ENCODE results near the gene MID1.

MID1 gene

DNA sequence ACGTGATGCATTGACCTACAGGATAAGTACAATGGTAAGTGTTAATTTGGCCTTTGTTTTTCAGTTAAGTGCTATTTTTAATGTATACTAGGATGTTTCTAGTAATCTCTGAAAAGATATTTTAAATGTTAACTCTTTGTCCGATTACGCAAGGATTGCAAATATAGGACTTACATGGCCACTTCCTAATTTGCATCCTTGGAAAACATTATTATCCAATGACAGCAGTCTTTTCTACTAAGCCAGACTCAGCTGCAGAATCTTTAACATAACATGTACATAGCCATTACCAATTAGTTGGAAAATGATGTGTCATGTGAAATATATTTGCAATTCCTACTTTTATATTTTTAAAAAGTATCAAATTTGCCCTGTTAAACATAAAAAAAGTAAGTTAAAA, 124.7 kb downstream of the MID1 start:
- DNase-seq (ENCODE audit: low read depth, low spot score) = no peak

DNA sequence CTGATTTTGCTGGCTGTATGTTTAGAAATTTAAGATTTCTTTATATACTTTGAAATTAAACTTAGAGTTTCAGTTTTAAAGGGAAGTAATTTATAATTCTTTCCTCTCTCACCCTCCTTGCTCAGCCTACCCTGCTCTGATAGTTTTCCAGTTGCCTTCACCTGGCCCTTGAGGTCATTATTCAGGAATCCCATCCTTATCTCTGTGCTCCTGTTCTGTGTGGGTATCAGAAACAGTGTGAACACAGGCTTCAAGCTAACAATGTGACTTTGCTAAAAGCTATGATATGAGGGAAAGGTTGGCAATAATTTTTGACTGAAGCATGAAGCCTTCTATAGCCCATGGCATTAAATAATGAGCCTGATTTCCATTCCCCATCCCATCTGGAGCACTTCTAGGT, 128.1 kb downstream of the MID1 start:
- no peak for DNase-seq (ENCODE audit: low read depth, low spot score)

DNA sequence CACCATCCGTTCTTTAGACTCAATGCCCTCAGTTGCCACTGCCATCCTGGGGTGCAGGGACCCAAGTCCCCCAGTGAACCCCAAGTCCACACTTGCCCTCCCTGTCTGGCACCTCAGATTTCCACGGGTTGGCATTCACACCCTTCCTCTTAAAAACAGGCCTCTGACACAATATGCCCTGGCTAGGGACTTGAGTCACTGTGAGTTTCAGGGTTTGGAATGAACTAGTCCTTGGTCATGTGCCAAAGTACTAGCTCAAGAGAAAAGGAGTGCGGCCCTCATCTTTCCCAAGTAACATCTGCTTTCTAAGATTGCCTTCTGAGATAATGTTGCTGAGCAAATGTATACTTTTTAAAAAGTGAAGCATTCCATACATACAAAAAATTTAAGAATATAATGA, 134.0 kb downstream of the MID1 start:
- no peak for DNase-seq (ENCODE audit: low read depth, low spot score)

DNA sequence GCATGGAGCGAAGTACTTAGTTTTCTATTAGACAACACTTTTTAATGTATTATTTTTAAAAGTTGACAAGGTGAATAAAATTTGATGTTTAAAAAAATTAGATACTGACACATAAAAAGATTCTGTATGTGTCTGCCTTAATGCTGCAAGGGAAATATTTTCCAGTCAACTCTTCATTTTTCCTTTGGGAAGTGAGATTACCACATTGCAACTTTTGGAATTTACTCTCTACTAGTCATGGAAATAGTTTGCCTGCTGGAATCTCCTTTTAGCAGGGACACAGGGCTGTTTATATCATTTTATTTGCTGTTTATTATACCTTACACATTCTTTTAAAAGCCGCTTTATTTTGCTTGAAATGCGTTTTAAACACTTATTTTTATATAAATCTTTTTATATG, 135.1 kb downstream of the MID1 start:
- no peak for DNase-seq (ENCODE audit: low read depth, low spot score)

DNA sequence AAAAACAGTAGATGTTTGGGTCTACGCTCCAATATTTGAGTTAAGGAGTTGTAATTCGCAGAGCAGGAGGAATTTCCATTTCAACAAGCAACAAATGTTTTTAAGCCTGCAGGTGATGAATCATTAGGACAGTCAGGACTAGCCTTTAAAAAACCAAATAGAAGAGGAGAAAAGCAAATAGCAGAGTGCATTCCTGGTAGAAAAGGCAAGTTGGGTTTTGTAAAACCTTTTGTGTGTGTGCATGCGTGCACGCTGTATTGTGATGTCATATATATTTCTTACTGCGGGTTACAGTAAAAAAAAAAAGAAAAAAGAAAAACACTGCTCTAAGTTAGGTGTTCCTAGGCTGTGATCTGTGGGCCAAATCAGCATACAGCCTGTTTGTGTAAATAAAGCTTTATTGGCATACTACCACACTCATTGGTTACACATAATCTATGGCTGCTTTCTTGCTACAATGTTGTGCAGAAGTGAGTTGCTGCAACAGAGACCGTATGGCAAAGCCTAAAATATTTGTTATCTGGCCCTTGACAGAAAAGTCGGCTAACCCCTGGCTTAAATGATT, 135.6 kb downstream of the MID1 start:
- DNase-seq (ENCODE audit: low read depth, low spot score) = no peak

DNA sequence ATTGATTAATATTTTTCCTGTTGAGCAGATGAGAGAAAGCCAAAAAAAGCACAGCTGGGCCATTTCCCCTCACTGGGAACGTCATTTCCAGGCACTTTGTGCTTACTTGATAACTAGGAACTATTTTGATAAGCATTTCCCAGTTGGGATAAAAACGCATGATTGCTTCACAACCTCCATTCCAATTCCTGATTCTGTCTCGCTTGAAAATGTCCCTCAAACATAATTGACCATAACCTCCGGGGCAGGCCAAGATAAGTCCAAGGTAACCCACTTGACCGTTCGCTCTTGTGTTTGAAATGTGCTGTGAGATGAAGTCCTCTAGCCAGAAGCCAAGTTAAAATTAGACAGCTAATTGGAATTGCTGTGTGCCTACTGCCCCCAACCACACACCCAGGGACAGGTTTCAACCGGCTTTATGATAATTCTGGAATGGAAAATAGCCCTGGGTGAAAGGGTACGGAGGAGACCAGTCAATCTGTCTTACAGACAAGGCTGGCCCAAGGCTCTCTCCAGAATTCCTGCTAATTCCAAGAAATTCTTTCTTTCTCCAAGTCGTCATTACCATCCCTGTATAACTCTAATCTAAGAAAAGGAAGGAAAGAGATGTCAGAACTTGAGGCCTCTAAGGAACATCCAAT, 137.1 kb downstream of the MID1 start:
- DNase-seq (ENCODE audit: low read depth, low spot score) = no peak

DNA sequence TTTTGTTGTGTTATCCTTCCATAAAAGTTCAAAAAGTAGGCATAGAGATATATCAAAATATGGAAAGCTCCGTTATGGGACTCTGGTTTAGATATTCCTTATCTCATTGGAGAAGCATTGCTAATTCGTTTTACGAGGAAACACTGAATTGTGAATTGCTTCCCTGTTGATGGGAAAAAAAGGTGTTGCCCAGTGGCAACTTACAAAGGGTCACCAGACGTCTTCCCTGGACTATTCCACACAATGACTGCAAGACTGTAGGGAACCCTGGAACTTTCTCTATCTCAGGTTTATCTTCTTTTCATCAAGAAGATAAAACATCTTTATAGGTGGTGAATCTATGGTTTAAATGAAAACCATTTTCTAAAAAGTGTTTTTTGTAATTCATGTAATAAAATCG, 137.7 kb downstream of the MID1 start:
- DNase-seq (ENCODE audit: low read depth, low spot score) = no peak

DNA sequence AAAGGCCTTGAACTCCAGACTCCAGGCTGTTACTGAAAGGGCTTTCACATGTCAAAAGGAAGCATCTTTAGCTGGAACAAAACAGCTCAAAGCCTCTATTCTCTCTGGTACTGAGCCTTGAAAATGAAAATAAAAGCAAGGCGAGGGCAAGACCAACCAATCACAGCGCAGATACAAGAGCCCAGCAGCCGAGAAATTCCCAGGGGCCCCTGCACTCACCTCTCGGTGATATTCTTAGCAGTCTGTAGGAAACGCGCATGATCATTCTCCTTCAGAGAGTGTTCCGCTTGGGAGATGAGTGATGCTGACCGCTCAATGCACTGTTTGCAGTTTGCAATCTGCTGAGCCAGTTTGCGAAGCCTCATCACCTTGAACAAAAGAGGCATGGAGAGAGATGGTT, 138.1 kb downstream of the MID1 start:
- no peak for DNase-seq (ENCODE audit: low read depth, low spot score)

DNA sequence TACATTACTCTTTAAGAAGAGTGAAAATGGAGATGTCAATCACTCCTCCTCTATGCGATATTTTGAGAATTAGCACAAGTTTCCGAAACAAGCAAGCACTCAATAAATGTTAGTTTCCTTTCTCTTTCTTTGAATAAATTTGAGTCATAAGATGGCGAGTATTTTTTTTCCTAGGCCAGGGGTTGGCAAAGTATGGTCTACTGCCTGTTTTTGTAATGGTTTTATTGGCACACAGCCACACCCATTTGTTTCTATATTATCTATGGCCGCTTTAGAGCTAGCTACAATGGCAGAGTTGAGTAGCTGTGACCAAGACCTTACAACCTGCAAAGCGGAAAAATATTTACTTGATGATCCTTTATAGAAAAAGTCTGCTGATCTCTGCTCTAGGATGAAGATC, 139.5 kb downstream of the MID1 start:
- no peak for DNase-seq (ENCODE audit: low read depth, low spot score)

DNA sequence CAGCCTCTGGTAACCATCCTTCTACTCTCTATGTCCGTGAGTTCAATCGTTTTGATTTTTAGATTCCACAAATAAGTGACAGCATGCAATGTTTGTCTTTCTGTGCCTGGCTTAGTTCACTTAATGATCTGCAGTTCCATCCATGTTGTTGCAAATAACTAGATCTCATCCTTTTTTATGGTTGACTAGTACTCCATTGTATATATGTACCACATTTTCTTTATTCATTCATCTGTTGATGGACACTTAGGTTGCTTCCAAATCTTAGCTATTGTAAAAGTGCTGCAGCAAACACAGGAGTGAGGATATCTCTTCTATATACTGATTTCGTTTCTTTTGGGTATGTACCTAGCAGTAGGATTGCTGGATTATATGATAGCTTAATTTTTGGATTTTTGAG, 140.9 kb downstream of the MID1 start:
- DNase-seq (ENCODE audit: low read depth, low spot score) = no peak

DNA sequence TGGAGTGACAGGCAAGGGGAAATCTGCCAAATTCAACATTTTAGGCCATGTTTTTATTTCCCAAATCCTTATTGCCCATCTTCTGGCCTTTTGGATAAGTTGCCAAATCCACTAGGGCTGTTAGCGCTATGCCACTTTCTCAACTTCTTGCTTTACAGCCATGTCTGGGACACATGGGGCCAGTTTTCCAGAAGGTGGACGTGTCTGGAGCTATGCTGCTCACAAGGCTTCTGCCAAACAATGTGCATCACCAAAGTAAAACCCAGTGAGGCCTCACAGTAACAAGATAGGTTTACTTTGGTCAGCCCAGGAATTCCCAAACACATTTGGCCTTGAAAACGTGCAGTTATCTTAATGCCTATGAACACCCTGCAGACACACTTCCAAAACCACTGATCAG, 142.9 kb downstream of the MID1 start:
- DNase-seq (ENCODE audit: low read depth, low spot score) = no peak

DNA sequence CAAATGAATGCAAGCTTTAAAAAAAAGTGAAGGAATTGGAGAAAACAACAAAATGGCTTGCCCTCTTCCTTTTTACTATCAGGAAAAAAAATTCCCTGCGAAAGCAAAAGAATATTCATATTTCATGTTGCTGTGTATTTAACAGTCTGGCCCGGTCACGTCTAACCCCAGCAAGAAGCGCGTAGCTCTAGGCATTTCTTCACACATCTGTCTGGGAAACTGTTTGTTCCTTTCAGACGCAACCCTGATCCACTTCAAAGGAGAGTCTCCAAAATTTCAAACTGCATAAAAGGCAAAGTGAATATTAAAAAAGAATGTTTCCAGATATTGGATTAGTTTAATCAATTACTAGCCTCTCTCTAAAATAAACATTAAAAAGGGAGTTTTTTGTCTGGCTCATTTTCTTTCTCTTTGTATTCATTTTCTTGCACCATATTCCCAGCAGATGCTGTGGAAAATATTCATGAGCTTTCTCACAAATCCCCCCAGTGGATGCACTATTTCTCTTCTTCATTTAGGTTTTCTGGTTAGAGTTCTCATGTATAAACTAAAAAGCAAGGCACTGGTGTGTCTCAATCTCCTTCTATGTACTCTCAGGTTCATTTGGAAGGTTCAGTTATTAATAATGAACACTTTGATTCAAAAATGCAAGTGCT, 145.3 kb downstream of the MID1 start:
- DNase-seq (ENCODE audit: low read depth, low spot score) = no peak

DNA sequence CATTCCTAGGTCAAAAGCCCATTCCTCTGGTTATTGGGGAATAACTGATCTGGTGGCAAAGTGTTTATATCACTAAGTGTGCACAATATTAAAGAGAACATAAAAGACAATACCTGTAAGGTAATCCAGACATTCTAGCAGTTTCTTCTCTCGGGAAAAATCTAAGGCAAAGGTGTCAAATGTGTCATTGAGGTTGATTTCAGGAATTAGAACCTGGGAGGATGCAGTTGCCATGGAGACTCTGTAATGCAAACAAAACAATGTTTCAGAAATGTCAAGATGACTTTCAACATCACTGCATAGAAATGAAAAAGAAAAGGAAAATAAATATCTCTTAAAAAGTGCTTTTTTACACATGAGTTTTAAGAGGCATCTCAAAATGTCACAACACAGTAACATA, 145.9 kb downstream of the MID1 start:
- DNase-seq (ENCODE audit: low read depth, low spot score) = no peak

DNA sequence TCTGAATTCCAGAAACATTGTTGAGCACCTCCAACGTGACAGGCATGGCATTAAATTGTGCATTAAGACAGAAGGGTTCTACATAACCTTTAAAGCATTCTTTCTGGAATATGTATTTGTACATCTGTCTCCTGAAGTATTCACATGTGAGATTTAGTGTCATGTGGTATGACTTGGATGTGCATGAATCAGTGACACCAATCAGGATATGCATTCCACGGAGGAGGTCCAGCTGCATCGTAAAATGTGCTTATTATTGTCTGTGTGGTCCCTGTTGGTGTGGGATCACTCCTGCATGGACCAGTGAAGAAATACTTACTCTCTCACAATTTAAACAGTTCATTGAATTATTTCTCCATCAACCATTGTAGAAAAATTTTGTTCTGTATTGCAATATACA, 149.0 kb downstream of the MID1 start:
- no peak for DNase-seq (ENCODE audit: low read depth, low spot score)

DNA sequence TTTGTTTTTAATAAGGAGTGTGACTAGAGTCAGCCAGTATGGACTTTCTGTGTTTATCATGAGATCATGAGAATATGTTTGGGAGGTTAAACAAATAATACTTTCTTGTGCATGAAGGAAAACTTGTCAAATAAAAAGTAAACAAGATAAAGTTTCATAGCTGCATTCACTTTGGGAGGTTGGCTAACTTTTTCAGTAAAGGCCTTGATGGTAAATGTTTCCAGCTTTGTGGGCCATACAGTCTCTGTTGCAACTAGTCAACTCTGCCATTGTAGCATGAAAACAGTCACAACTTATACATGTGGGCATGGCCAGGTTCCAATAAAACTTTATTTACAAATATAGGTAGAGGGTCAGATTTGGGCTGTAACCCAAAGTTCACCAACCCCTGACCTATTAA, 150.4 kb downstream of the MID1 start:
- no peak for DNase-seq (ENCODE audit: low read depth, low spot score)

DNA sequence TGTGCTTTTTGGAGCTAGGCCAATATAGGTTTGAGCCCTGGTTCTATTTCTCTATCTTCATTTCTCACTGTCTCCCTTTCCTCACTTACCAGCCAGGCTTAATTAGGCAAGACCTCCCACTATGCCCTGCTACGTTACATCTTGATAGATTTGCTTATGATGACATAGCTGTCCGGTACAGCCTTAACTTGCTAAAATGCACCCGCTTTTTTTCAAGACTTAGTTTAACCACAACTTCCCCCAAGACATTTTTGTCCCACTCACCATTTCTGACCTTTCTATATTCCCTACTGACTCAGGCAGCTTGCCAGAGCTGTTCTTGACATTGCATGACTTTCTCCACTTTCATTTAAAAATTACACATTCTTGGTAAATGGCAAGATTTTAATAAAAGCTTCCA, 152.6 kb downstream of the MID1 start:
- DNase-seq (ENCODE audit: low read depth, low spot score) = no peak

DNA sequence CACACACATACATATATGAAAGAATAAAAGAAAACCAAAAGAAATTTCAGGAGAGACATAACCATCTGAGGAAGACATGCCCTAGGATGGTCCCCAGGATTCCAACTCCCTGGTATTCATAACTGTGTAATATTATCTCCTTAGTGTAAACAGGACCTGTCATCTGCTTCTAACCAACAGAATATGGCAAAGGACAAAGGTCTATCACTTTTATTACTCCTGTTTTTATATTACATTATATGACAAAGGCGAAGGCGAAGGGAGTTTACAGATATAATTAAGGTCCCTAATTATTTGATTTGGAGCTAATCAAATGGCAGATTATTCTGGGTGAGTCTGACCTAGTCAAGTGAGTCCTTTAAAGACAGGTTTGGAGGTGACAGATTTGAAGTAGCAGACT, 155.1 kb downstream of the MID1 start:
- no peak for DNase-seq (ENCODE audit: low read depth, low spot score)

DNA sequence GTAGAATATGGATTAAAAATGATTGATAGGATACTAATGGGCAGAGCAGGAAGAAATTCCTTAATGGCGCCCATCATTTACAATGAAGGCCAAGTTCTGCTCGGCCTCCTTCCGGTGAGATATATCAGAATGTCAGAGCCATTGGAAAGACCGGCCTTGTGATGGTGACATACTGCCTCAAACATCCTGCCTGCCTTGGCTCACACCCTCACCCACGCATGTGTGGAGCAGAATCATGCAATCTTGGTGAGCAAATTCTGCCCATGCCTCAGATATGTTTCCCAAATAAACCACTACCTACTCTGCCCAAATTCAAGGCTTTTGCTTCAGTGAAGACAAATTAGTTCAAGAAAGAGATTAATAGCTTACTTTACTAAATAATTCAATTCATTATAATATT, 163.3 kb downstream of the MID1 start:
- no peak for DNase-seq (ENCODE audit: low read depth, low spot score)

DNA sequence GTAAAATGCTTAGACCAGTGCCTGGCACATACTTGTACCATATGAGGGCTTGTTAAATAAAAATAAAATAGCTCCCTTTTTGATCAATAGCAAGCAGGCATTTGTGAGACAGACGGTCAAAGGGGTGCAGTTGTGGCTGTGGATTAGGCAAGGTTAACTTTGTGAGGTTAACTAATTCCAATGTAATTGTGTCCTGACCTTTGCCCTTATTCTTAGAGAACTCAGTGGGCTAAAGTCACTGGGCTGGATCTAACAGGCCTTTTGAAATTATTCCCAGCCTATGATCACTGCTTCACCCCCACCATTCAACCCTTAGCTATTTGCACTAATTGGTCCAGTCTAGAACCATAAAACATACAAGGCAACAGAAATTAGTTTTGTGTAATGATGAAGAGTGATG, 166.4 kb downstream of the MID1 start:
- DNase-seq (ENCODE audit: low read depth, low spot score) = no peak

DNA sequence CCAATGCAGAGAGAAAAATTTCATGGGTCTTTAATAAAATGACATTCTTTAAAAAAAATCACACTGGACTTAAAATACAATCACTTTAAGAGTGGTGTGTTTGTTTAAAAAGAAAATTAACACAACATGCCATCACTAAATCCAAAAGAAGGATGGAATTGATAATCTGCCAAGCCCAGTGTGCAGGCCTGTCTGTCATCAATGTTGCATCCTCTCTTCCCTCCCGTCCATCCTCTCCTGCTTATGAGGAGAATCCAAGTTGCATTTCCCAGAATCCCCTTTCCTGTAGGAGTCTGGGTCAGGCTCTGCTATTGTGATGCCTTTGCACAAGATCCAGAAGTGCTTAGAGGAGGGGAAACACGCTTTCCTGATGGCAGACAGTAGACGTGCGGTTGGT, 169.4 kb downstream of the MID1 start:
- DNase-seq (ENCODE audit: low read depth, low spot score) = no peak

DNA sequence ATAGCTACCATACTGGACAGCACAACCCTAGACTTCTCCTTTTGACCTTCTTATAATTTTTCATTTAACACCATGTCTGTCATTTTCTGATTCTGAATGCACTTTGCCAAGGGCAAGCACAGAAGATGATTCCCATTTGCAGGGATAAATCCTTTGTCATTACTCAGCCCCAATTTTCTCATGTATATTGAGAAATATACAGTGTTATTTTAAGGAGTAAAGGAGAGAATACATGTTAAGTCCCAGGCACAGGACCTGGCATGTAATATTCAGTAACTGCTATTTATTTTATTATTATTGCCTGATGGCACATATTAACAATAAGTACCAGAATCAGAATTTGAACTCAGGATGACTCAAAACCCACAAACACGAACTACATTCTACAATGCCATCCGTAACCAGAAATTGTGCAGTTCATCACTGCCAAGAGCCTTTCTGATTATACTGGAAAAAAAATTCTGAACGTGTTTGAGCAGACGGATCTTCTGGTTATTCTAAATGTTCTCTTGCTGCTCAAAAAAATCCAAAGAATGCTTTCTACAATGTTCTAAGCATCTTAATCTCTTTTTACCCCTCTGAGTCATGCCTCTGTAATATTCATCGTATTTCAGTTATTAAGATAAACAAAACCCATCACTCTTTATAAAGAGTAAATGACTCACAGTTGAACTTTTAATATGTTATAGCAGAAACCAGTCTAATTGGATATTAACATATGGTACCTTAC, 170.0 kb downstream of the MID1 start:
- no peak for DNase-seq (ENCODE audit: low read depth, low spot score)

DNA sequence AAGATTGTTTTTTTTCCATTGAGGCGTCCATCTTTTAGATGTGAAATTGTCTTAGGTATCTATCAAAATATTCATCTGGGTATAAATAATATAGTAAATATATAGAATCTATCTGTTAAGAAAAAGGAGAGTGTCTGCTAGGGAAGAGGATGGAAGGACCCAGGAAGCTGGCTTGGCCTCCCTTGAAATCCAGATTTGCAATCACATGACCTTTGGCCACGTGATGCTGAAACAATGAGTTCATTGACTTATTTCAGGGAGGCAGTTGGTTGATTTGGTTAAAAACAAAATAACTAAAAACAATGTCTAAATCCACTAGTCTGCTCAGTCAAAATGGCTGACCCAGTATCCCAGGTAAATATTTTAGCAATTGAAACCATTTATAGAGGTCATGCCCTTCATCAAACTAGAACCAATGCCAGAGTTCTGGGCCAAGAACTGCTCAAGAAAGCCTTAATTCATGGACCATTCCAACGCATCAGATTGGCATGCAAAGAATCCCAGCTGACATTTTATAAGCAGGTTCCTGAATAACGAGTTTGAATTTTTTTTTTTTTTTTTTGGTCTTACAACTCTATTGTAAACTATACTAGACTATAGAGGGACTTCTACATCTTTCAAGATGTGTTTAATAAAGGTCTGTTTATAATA, 172.7 kb downstream of the MID1 start:
- no peak for DNase-seq (ENCODE audit: low read depth, low spot score)
